Liver (tissue), 9 donors: ENCODE results near the gene PTPMT1. TPM values are rescaled to one million over a fixed set of nuclear protein-coding genes. Genes with fewer than 3 reads are reported as not detected.

Experiments
- DNase-seq: peaks from one replicate; pipeline ENCODE4 v3.0.0-alpha.2; 2017; ENCODE audit warnings: low spot score
- H3K27ac ChIP-seq, 2 donors: one replicate each; pipeline ENCODE4 v1.7.0; 2013; ENCODE audit warnings: inconsistent platforms in 2 of 2, low read length in 2 of 2, control low read depth in 1 of 2, low read depth in 1 of 2, mild to moderate bottlenecking in 1 of 2
- H3K27me3 ChIP-seq, 4 donors: one replicate each; pipeline versions ENCODE4 v1.6.1 to v1.7.0; 2013; ENCODE audit warnings: low read length in 3 of 4, inconsistent platforms in 1 of 4, mild to moderate bottlenecking in 1 of 4, moderate library complexity in 1 of 4; ENCODE audit not compliant: control insufficient read depth in 4 of 4, insufficient read depth in 4 of 4
- H3K36me3 ChIP-seq, 4 donors: one replicate each; pipeline versions ENCODE4 v1.6.1 to v1.7.0; 2013; ENCODE audit warnings: low read length in 3 of 4, mild to moderate bottlenecking in 3 of 4, low read depth in 1 of 4, moderate library complexity in 1 of 4; ENCODE audit not compliant: control insufficient read depth in 4 of 4, insufficient read depth in 3 of 4
- H3K4me1 ChIP-seq, 4 donors: one replicate each; pipeline versions ENCODE4 v1.6.1 to v1.7.0; 2013; ENCODE audit warnings: low read length in 3 of 4, mild to moderate bottlenecking in 3 of 4, moderate library complexity in 1 of 4; ENCODE audit not compliant: control insufficient read depth in 4 of 4, insufficient read depth in 4 of 4
- H3K4me3 ChIP-seq, 3 donors: one replicate each; pipeline versions ENCODE4 v1.6.1 to v1.7.0; 2013; ENCODE audit warnings: low read length in 3 of 3, control low read depth in 1 of 3, low read depth in 1 of 3, mild to moderate bottlenecking in 1 of 3
- H3K9ac ChIP-seq, 2 donors: one replicate each; pipeline ENCODE4 v1.7.0; 2013; ENCODE audit warnings: low read length in 2 of 2, mild to moderate bottlenecking in 2 of 2, moderate library complexity in 2 of 2, control low read depth in 1 of 2, low read depth in 1 of 2
- H3K9me3 ChIP-seq, 4 donors: one replicate each; pipeline versions ENCODE4 v1.6.1 to v1.7.0; 2013; ENCODE audit warnings: low read length in 3 of 4; ENCODE audit not compliant: control insufficient read depth in 4 of 4
- EGR1 ChIP-seq, 2 donors: IDR thresholded peaks; 2 replicates each; pipeline ENCODE4 v1.6.1; 2016 to 2018; ENCODE audit warnings: antibody characterized with exemption in 2 of 2, low read depth in 2 of 2
- FOXA1 ChIP-seq: IDR thresholded peaks from 2 replicates; pipeline ENCODE4 v1.6.1; 2016; ENCODE audit warnings: antibody characterized with exemption
- FOXA2 ChIP-seq: IDR thresholded peaks from 2 replicates; pipeline ENCODE4 v1.6.1; 2016; ENCODE audit warnings: antibody characterized with exemption
- GABPA ChIP-seq, 2 donors: IDR thresholded peaks in 1 of 2; conservative IDR thresholded peaks in 1 of 2; 2 replicates each; pipeline ENCODE4 v1.6.1; 2016; ENCODE audit warnings: antibody characterized with exemption in 2 of 2, mild to moderate bottlenecking in 1 of 2, moderate library complexity in 1 of 2
- HNF4A ChIP-seq, 2 donors: conservative IDR thresholded peaks; 2 replicates each; pipeline ENCODE4 v1.6.1; 2016; ENCODE audit warnings: antibody characterized with exemption in 2 of 2, mild to moderate bottlenecking in 2 of 2
- HNF4G ChIP-seq: IDR thresholded peaks from 2 replicates; pipeline ENCODE4 v1.6.1; 2016; ENCODE audit warnings: antibody characterized with exemption
- JUND ChIP-seq, 2 donors: IDR thresholded peaks; 2 replicates each; pipeline ENCODE4 v1.6.1; 2016; ENCODE audit warnings: antibody characterized with exemption in 2 of 2
- NR2F2 ChIP-seq: IDR thresholded peaks from 2 replicates; pipeline ENCODE4 v1.6.1; 2016; ENCODE audit warnings: antibody characterized with exemption
- RAD21 ChIP-seq, 2 donors: IDR thresholded peaks; 2 replicates each; pipeline ENCODE4 v1.6.1; 2016; ENCODE audit warnings: antibody characterized with exemption in 2 of 2, mild to moderate bottlenecking in 2 of 2
- RXRA ChIP-seq, 2 donors: IDR thresholded peaks; 2 replicates each; pipeline ENCODE4 v1.6.1; 2017 to 2018; ENCODE audit warnings: antibody characterized with exemption in 2 of 2, mild to moderate bottlenecking in 1 of 2
- SP1 ChIP-seq: IDR thresholded peaks from 2 replicates; pipeline ENCODE4 v1.6.1; 2018; ENCODE audit warnings: antibody characterized with exemption, mild to moderate bottlenecking
- YY1 ChIP-seq: IDR thresholded peaks from 2 replicates; pipeline ENCODE4 v1.6.1; 2016; ENCODE audit warnings: antibody characterized with exemption, mild to moderate bottlenecking
- WGBS: extraction: QIAGEN DNeasy Blood & Tissue Kit; methylation state at CpG from one replicate; pipeline ENCODE4 v1.1.7; 2013; 5-methylcytosine and 5-hydroxymethylcytosine counted together
- polyA plus RNA-seq, 2 donors: library from polyadenylated mRNA; stranded (reverse) in 1 of 2; unstranded in 1 of 2; fragments of 200-250 nt in 1 of 2; fragments of >200 nt in 1 of 2; fragmentation: Nextera tagmentation in 1 of 2; extraction: Ambion mirVana in 1 of 2; gene quantifications; one replicate each; pipeline versions ENCODE4 v1.2.1 to v1.2.3, GENCODE V29; 2013 to 2015
- total RNA-seq, 2 donors: library from RNA; depleted of rRNA; stranded (reverse); fragments of >200 nt; gene quantifications; one replicate each; pipeline ENCODE4 v1.2.3, GENCODE V29; 2014
- TF ChIP-seq, protein P1 (sequence below): IDR thresholded peaks from 2 replicates; pipeline ENCODE4 v1.6.1; 2016; ENCODE audit warnings: antibody characterized with exemption, mild to moderate bottlenecking
- TF ChIP-seq, protein P2 (sequence below): IDR thresholded peaks from 2 replicates; pipeline ENCODE4 v1.6.1; 2016; ENCODE audit warnings: antibody characterized with exemption
- TF ChIP-seq, protein P3 (sequence below): IDR thresholded peaks from 2 replicates; pipeline ENCODE4 v1.6.1; 2016; ENCODE audit warnings: antibody characterized with exemption
- TF ChIP-seq, protein P4 (sequence below): IDR thresholded peaks from 2 replicates; pipeline ENCODE4 v1.6.1; 2016; ENCODE audit warnings: antibody characterized with exemption
- TF ChIP-seq, protein P5 (sequence below): fragments of 150-350 bp; IDR thresholded peaks from 2 replicates; pipeline ENCODE4 v1.5.1; 2017; ENCODE audit warnings: improper control_type of control experiment, low read depth, low read length; ENCODE audit not compliant: missing input control
- donor health status: healthy.
- donor health status: healthy.
- donor health status: healthy.
- donor health status: healthy.
- donor health status: healthy.

PTPMT1 gene
- total and polyA plus RNA-seq, 4 donors: 28.7 to 40.4 (median 33.5) TPM

DNA sequence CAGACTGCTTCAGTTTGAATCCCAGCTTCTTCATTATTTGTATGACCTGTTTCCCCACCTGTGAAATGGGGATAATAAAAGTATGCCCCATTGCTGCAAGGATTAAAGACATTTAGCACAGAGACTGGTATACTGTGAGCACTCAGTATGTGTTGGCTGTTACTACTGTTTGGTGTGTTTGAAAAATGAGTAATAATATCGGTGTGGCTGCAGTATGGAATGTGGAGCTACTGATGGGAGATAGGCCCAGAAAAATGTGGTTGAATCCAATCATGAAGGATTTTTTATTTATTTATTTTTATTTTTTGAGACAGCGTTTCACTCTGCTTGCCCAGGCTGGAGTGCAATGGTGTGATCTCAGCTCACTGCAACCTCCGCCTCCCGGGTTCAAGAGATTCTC lies 37.9 kb downstream of the PTPMT1 start:
- H3K4me1 ChIP-seq: no peaks in the 10 kb centered on the region
- H3K9ac ChIP-seq: no peak overlapping the region
- peaks cover 0 to 5% (median 0%) of the 10 kb centered on the region in 4 donors for H3K36me3 ChIP-seq
- WGBS: 95% methylated on average over 4 of the region's 4 CpGs
- no peak overlapping the region for H3K4me3 ChIP-seq
- no peak overlapping the region for H3K27ac ChIP-seq
- H3K27me3 ChIP-seq: no peaks in the 10 kb centered on the region
- no peak for TF ChIP-seq JUND (IDR thresholded peaks at IDR 0.05)
- TF ChIP-seq, protein P1, sequence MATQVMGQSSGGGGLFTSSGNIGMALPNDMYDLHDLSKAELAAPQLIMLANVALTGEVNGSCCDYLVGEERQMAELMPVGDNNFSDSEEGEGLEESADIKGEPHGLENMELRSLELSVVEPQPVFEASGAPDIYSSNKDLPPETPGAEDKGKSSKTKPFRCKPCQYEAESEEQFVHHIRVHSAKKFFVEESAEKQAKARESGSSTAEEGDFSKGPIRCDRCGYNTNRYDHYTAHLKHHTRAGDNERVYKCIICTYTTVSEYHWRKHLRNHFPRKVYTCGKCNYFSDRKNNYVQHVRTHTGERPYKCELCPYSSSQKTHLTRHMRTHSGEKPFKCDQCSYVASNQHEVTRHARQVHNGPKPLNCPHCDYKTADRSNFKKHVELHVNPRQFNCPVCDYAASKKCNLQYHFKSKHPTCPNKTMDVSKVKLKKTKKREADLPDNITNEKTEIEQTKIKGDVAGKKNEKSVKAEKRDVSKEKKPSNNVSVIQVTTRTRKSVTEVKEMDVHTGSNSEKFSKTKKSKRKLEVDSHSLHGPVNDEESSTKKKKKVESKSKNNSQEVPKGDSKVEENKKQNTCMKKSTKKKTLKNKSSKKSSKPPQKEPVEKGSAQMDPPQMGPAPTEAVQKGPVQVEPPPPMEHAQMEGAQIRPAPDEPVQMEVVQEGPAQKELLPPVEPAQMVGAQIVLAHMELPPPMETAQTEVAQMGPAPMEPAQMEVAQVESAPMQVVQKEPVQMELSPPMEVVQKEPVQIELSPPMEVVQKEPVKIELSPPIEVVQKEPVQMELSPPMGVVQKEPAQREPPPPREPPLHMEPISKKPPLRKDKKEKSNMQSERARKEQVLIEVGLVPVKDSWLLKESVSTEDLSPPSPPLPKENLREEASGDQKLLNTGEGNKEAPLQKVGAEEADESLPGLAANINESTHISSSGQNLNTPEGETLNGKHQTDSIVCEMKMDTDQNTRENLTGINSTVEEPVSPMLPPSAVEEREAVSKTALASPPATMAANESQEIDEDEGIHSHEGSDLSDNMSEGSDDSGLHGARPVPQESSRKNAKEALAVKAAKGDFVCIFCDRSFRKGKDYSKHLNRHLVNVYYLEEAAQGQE: no peak
- TF ChIP-seq YY1: no peak
- TF ChIP-seq, protein P2, sequence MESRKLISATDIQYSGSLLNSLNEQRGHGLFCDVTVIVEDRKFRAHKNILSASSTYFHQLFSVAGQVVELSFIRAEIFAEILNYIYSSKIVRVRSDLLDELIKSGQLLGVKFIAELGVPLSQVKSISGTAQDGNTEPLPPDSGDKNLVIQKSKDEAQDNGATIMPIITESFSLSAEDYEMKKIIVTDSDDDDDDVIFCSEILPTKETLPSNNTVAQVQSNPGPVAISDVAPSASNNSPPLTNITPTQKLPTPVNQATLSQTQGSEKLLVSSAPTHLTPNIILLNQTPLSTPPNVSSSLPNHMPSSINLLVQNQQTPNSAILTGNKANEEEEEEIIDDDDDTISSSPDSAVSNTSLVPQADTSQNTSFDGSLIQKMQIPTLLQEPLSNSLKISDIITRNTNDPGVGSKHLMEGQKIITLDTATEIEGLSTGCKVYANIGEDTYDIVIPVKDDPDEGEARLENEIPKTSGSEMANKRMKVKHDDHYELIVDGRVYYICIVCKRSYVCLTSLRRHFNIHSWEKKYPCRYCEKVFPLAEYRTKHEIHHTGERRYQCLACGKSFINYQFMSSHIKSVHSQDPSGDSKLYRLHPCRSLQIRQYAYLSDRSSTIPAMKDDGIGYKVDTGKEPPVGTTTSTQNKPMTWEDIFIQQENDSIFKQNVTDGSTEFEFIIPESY: no peak
- TF ChIP-seq, protein P3, sequence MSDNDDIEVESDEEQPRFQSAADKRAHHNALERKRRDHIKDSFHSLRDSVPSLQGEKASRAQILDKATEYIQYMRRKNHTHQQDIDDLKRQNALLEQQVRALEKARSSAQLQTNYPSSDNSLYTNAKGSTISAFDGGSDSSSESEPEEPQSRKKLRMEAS: no peak
- TF ChIP-seq EGR1 (IDR thresholded peaks at IDR 0.05; ENCODE audit: low read depth in 2 of 2): no peak
- TF ChIP-seq RXRA (IDR thresholded peaks at IDR 0.05): no peak
- TF ChIP-seq GABPA (IDR thresholded peaks at IDR 0.05 in 1 of 2, conservative IDR thresholded peaks at IDR 0.05 in 1 of 2): no peak
- TF ChIP-seq SP1: no peak
- no peak for TF ChIP-seq FOXA2
- TF ChIP-seq NR2F2: no peak
- no peak for TF ChIP-seq FOXA1
- TF ChIP-seq RAD21 (IDR thresholded peaks at IDR 0.05): no peak
- TF ChIP-seq, protein P4, sequence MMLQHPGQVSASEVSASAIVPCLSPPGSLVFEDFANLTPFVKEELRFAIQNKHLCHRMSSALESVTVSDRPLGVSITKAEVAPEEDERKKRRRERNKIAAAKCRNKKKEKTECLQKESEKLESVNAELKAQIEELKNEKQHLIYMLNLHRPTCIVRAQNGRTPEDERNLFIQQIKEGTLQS: no peak
- no peak for TF ChIP-seq HNF4G
- H3K9me3 ChIP-seq: no peaks in the 10 kb centered on the region
- no peak for DNase-seq

DNA sequence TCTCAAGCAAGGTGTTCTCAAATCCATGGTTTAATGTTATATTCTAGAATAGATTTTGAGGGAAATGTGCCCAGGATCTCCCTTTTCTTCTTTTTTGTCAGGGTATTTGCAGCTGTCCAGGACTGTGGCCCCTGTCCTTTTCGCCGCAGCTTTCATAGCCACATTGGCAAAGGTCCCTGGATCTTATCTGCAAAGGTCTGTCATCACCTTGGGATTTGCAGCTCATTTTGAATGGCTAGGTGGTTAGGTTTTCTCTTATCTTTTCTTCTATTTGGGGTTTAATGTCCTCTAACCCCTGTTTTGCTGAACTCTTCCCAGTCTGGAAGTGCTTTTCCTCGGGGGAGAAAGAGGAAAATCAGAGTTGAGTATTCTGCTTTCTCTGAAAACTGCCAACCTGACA lies 40.5 kb downstream of the PTPMT1 start:
- DNase-seq: no peak
- Histone ChIP-seq H3K9me3 (no peaks in the 10 kb centered on the region), H3K27me3 (no peaks in the 10 kb centered on the region), H3K4me3 (no peak overlapping the region), H3K27ac (no peak overlapping the region), H3K9ac (no peak overlapping the region), H3K36me3 (peaks cover 0 to 8% (median 2%) of the 10 kb centered on the region in 4 donors), H3K4me1 (no peaks in the 10 kb centered on the region)
- WGBS: 80% methylated on average over 3 of the region's 3 CpGs
- TF ChIP-seq HNF4A (conservative IDR thresholded peaks at IDR 0.05) (no peak), FOXA1 (no peak), RAD21 (IDR thresholded peaks at IDR 0.05) (no peak), RXRA (IDR thresholded peaks at IDR 0.05) (no peak), HNF4G (no peak), FOXA2 (no peak)
- TF ChIP-seq, protein P2: no peak
- TF ChIP-seq, protein P1: no peak
- TF ChIP-seq, protein P5, sequence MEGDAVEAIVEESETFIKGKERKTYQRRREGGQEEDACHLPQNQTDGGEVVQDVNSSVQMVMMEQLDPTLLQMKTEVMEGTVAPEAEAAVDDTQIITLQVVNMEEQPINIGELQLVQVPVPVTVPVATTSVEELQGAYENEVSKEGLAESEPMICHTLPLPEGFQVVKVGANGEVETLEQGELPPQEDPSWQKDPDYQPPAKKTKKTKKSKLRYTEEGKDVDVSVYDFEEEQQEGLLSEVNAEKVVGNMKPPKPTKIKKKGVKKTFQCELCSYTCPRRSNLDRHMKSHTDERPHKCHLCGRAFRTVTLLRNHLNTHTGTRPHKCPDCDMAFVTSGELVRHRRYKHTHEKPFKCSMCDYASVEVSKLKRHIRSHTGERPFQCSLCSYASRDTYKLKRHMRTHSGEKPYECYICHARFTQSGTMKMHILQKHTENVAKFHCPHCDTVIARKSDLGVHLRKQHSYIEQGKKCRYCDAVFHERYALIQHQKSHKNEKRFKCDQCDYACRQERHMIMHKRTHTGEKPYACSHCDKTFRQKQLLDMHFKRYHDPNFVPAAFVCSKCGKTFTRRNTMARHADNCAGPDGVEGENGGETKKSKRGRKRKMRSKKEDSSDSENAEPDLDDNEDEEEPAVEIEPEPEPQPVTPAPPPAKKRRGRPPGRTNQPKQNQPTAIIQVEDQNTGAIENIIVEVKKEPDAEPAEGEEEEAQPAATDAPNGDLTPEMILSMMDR: no peak
- TF ChIP-seq, protein P4: no peak
